Measurements from ENCODE around the gene PTRH2. TPM values are rescaled to one million over a fixed set of nuclear protein-coding genes. Genes with fewer than 3 reads are reported as not detected.

PTRH2 gene
- total RNA-seq, 1 experiment from 2014 or later = 26.8 TPM

GRCh38 chr17:59719526-59719925 lies 12.3 kb upstream of the PTRH2 start:
- DNase-seq (ENCODE audit: low read depth) = no peak

DNA sequence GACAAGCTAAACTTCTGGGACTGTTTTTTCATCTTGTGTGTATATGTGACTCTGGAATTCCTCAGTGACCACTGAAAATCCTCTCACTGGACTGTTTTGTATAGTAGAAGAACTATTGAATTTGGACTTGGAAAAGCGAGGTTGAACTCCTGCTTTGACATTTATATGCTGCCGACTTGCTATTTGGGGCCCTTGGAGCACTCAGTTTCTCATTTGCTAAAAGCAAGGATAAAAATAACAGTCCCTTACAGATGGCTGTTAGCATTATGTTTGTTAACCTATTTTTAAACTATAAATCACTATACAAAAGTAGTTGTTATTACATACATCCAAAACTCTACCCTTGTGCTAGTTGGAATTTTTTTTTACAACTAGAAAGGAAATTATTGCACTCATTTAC lies 9.2 kb upstream of the PTRH2 start:
- no peak for DNase-seq (ENCODE audit: low read depth)

DNA sequence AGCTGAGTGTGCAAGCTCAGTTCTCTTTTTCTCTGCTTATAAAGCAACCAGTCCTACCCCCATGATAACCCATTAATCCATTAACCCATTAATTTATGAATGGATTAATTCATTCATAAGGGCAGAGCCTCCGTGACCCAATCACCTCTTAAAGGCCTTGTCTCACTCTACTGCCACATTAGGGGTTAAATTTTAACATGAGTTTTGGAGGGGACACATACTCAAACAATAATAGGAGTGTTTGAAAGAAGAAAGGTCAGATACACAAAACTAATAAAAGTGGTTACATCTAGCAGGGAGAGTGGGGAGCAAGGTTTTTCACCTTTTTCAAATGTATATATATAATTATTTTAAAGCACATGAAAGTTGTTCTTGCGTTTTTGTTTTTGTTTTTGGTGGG lies 7.0 kb upstream of the PTRH2 start:
- DNase-seq (ENCODE audit: low read depth) = no peak

GRCh38 chr17:59712862-59713261 lies 5.6 kb upstream of the PTRH2 start:
- no peak for DNase-seq (ENCODE audit: low read depth)

DNA sequence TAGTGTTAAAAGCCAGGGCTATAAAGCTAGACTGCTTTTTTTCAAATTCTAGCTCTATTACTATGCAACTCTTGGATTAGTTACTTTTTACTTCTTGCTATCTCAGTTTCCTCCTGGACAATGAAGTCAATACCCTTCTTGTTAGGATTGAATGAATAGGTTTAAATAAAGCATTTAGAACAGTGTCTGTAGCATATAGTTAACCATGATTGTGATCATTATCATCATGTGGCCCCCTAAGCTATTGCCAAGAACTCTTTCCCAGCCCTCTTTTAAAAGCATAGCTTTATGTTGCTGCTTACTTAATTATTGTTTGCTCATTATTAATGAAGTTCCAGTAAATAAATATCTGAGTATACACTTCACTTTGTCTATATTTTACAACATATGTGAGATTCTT lies 4.7 kb upstream of the PTRH2 start:
- no peak for DNase-seq (ENCODE audit: low read depth)

GRCh38 chr17:59707971-59708430 lies 771 bp upstream of the PTRH2 start:
- DNase-seq (ENCODE audit: low read depth) = no peak

GRCh38 chr17:59702304-59702703 lies 4.9 kb downstream of the PTRH2 start:
- no peak for DNase-seq (ENCODE audit: low read depth)

GRCh38 chr17:59699786-59700185 lies 7.4 kb downstream of the PTRH2 start:
- DNase-seq (ENCODE audit: low read depth) = no peak

GRCh38 chr17:59699218-59699617 lies 8.0 kb downstream of the PTRH2 start:
- DNase-seq (ENCODE audit: low read depth) = no peak

DNA sequence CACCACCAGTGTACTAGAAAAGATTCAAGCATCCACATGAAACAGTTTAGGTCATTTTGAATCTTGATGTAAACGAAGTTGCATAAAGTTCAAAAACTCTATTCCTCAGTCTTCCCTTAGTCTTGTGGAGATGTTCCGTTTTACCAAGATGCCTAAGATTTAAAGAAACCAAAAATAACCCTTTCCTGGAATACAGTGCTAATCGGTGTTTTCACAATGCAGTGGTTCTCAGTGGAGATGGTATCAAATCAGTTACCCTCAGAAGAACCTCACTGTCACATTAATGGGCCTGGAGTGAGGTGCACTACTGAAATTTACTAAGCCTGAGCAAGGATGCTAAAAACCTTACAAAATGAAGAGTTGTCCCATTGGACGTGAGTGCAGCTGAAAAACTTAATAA lies 9.1 kb downstream of the PTRH2 start:
- no peak for DNase-seq (ENCODE audit: low read depth)

GRCh38 chr17:59696682-59697277 lies 10.4 kb downstream of the PTRH2 start:
- DNase-seq (ENCODE audit: low read depth) = no peak

DNA sequence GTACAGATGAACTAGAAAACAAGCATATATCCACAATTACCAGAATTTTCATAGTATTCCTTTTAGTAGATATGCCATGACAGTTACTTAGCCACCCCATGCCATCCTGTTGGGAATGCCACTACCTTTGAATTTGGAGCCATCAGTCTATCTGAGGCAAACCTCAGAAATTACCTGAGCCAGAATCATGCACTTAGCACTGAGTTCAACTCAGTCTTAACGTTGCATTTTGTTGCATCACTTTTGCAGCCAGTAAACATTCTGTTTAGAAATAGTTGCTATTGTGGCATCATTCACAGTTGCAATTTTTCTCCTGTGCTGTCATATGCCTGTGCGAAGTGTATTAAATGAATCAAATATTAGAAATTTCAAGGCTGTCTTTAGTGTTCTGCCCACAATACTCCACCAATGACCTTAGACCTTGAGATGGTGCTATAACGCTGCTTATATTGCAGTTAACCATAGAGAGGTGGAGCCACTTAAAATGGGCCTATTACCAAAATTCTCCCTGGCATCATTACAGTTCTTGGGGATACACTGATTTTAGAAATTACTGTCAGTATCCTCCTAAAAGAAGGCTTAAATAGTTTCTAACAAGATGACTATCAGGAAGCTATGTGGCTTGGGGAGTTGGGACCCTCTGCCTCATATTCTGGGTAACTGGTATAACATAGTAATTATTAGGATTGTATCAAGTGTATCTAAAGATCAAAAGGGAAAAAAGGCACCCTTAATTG lies 11.1 kb downstream of the PTRH2 start:
- no peak for DNase-seq (ENCODE audit: low read depth)

DNA sequence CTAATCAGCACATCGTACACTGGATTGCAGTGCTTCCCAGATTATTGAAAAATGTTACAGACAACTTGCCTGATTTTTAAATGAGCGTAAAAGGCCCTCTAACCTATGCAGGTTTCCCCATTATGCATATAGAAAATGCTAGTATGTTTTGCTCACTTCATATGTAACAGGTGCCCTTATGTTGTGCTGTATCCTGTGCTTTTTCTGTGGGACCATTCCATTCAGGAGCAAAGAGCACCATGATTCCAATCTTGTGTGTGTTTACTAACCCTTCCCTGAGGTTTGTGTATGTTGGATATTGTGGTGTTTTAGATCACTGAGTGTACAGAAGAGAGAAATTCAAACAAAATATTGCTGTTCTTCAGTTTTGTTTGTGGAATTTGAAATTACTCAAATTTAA lies 12.9 kb downstream of the PTRH2 start:
- no peak for DNase-seq (ENCODE audit: low read depth)

DNA sequence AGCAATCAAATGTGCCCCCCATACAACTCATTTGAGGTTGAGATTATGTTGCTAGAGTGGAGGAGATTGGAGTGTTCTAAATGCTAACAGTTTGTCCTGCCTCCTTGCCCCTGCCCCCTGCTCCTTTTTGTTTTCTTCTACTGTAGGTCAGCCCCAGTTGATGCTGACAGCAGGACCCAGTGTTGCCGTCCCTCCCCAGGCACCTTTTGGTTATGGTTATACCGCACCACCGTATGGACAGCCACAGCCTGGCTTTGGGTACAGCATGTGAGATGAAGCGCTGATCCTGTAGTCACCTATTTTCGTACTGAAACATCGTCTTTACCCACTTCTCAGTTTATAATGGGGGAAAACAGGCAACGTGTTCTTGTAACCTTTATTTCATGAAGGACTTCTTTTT lies 13.6 kb downstream of the PTRH2 start:
- no peak for DNase-seq (ENCODE audit: low read depth)

GRCh38 chr17:59688496-59688895 lies 18.7 kb downstream of the PTRH2 start:
- no peak for DNase-seq (ENCODE audit: low read depth)

GRCh38 chr17:59688008-59688407 lies 19.2 kb downstream of the PTRH2 start:
- DNase-seq (ENCODE audit: low read depth) = no peak

- DNase-seq (ENCODE audit: low read depth) = no peak
These were observed 22.3 kb downstream of the PTRH2 start for GRCh38 chr17:59684967-59685366.

DNA sequence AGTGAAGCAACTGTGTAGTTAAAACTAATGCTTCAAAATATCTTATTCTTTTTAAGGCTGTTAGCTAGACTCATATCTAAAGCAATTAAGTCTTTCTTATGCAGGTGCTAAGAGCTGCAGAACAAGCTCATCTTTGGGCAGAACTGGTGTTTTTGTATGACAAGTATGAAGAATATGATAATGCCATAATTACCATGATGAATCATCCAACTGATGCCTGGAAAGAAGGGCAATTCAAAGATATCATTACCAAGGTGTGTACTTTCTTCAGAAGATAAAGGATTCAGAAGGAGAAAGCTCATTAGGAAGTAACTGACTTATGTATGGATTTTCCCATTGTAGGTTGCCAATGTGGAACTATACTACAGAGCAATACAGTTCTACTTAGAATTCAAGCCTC lies 23.9 kb downstream of the PTRH2 start:
- no peak for DNase-seq (ENCODE audit: low read depth)

DNA sequence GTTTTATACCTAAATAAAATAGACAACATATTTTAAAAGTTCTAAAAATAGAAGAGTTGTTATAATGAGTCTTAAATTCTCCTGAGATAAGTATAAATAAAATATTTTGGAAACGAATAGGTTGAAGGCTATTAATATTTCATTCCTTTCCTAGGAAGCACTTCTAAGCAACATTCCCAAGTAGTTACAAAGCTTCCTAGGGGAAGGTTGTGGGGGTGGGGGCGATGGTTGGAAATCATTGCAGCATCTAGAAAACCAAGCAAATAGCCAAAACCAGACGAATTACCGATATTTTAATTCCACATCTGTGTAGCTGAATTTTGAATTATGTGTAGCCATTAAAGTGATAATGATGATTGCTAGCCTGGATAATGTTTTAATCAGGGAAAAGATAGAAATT lies 26.9 kb downstream of the PTRH2 start:
- DNase-seq (ENCODE audit: low read depth) = no peak

DNA sequence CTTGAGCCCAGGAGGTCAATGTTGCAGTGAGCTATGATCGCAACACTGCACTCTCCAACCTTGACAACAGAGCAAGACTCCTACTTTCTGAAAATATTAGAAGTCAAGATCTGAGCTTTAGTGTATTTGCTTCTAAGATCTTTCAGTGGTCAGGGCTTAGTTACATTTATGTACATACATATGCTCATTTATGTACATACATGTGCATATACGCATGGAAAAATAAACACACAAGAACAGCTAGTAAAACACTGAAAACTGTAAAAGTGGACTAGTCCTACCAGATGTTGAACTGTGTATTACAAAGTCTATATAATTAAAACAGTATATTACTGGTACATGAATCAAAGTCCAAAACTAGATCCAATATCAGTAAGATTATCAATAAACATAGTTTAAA lies 28.3 kb downstream of the PTRH2 start:
- no peak for DNase-seq (ENCODE audit: low read depth)

GRCh38 chr17:59676716-59677115 lies 30.5 kb downstream of the PTRH2 start:
- DNase-seq (ENCODE audit: low read depth) = no peak

DNA sequence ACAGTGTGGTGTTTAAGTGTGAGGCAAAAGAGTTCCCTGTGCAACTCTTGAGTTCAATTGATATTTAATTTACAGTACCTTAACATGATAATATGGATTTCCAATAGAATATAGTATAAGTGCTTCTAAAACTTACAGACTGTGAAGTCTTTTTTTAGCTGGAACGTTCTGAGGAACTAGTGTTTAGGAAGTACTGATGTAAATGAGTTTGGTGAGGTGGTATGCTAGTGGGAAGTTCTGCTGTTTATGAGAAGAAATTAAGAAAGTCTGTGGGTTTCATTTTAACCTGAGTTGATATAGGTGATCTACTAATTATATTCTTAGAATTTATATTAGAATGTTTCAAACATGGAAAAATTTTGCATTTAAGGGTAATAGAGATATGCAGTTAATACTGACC lies 32.0 kb downstream of the PTRH2 start:
- no peak for DNase-seq (ENCODE audit: low read depth)

DNA sequence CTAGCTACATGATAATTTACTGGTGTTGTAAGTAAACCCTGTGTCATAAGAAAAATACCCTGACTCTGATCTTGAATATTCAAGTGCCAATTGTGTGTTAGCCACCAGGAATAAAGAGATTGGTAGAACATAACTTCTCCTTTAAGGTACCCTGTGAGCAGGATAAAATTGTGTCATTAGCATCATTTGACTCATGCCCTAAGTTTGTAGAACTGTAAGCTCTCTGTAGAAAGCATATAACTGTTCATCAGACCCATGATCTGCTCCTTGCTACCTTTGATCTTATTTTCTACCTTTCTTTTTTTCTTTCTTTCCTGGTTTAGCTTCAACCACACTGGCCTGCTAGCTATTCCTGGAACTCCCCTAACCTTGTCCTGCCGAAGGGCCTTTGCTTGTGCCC lies 35.8 kb downstream of the PTRH2 start:
- DNase-seq (ENCODE audit: low read depth) = no peak

GRCh38 chr17:59669944-59670343 lies 37.3 kb downstream of the PTRH2 start:
- no peak for DNase-seq (ENCODE audit: low read depth)
